CD14-positive monocyte (primary cell): ENCODE data around the gene SLFN12. TPM values are rescaled to one million over a fixed set of nuclear protein-coding genes. Genes with fewer than 3 reads are reported as not detected.

Experiments
- DNase-seq, 3 donors: peaks; one replicate each; pipeline ENCODE4 v3.0.0-alpha.2; 2011 to 2022
- H2AFZ ChIP-seq: 2 replicates; pipeline ENCODE4 v1.6.0; 2012; ENCODE audit warnings: mild to moderate bottlenecking, low read depth, low read length, inconsistent platforms; ENCODE audit not compliant: insufficient read depth, poor library complexity, severe bottlenecking
- H3K27ac ChIP-seq, 2 donors: 1 replicate in 1 of 2; 2 replicates in 1 of 2; pipeline ENCODE4 v1.5.1; 2012 to 2013; ENCODE audit warnings: low read length in 2 of 2, control low read depth in 1 of 2, inconsistent platforms in 1 of 2, low read depth in 1 of 2, mild to moderate bottlenecking in 1 of 2
- H3K27me3 ChIP-seq, 2 donors: one replicate each; pipeline versions ENCODE4 v1.6.0 to v1.6.1; 2011 to 2013; ENCODE audit warnings: low read length in 2 of 2; ENCODE audit not compliant: control insufficient read depth in 2 of 2, insufficient read depth in 2 of 2
- H3K36me3 ChIP-seq, 2 donors: replicated peaks in 1 of 2; 1 replicate in 1 of 2; 2 replicates in 1 of 2; pipeline versions ENCODE4 v1.5.1 to v1.6.1; 2012 to 2013; ENCODE audit warnings: low read length in 2 of 2, control low read depth in 1 of 2, inconsistent platforms in 1 of 2, mild to moderate bottlenecking in 1 of 2; ENCODE audit not compliant: insufficient read depth in 2 of 2, control insufficient read depth in 1 of 2
- H3K4me1 ChIP-seq, 2 donors: 1 replicate in 1 of 2; 2 replicates in 1 of 2; pipeline versions ENCODE4 v1.5.1 to v1.6.1; 2012 to 2013; ENCODE audit warnings: low read length in 2 of 2, control low read depth in 1 of 2, inconsistent platforms in 1 of 2, mild to moderate bottlenecking in 1 of 2, moderate library complexity in 1 of 2; ENCODE audit not compliant: insufficient read depth in 2 of 2, control insufficient read depth in 1 of 2
- H3K4me2 ChIP-seq: replicated peaks from 2 replicates; pipeline ENCODE3; 2012; ENCODE audit warnings: low read length, moderate library complexity, mild to moderate bottlenecking; ENCODE audit not compliant: poor library complexity, severe bottlenecking; ENCODE audit errors: extremely low read depth
- H3K4me3 ChIP-seq, 3 experiments: fragments of 200-600 bp in 1 of 3; sonication (generic) in 1 of 3; replicated peaks in 1 of 3; 1 replicate in 2 of 3; 2 replicates in 1 of 3; pipeline ENCODE4 v1.5.1; 2011 to 2013; ENCODE audit warnings: low read length in 3 of 3, mild to moderate bottlenecking in 3 of 3, control low read depth in 2 of 3, low read depth in 2 of 3, inconsistent platforms in 1 of 3, moderate library complexity in 1 of 3
- H3K79me2 ChIP-seq: 2 replicates; pipeline ENCODE4 v1.6.0; 2012; ENCODE audit warnings: mild to moderate bottlenecking, control low read depth, inconsistent platforms, low read length, moderate library complexity; ENCODE audit not compliant: insufficient read depth
- H3K9ac ChIP-seq: 2 replicates; pipeline ENCODE4 v1.6.0; 2017; ENCODE audit warnings: low read length, mild to moderate bottlenecking; ENCODE audit not compliant: insufficient read depth, poor library complexity, severe bottlenecking
- H3K9me3 ChIP-seq, 2 donors: replicated peaks in 1 of 2; 1 replicate in 1 of 2; 2 replicates in 1 of 2; pipeline versions ENCODE4 v1.5.1 to v1.6.1; 2012 to 2013; ENCODE audit warnings: low read length in 2 of 2, control low read depth in 1 of 2; ENCODE audit not compliant: control insufficient read depth in 1 of 2, insufficient read depth in 1 of 2
- H4K20me1 ChIP-seq: 2 replicates; pipeline ENCODE4 v1.6.0; 2012; ENCODE audit warnings: mild to moderate bottlenecking, low read length, control low read depth, moderate library complexity; ENCODE audit not compliant: insufficient read depth
- H3K27ac Mint-ChIP-seq, 7 donors: one replicate each; pipeline ENCODE4 v1.8.0; 2020; ENCODE audit warnings: mild to moderate bottlenecking in 7 of 7, mixed read lengths in 7 of 7, moderate library complexity in 6 of 7, inconsistent platforms in 2 of 7
- H3K27me3 Mint-ChIP-seq, 3 donors: one replicate each; pipeline ENCODE4 v1.8.0; 2021 to 2022; ENCODE audit warnings: low read depth in 3 of 3, mild to moderate bottlenecking in 3 of 3, mixed read lengths in 3 of 3, moderate library complexity in 3 of 3, inconsistent platforms in 1 of 3
- H3K36me3 Mint-ChIP-seq, 2 donors: one replicate each; pipeline ENCODE4 v1.8.0; 2020; ENCODE audit warnings: mixed read lengths in 2 of 2, inconsistent platforms in 1 of 2, mild to moderate bottlenecking in 1 of 2
- H3K4me1 Mint-ChIP-seq: one replicate; pipeline ENCODE4 v1.8.0; 2020; ENCODE audit warnings: mild to moderate bottlenecking, mixed read lengths
- H3K4me3 Mint-ChIP-seq, 2 donors: one replicate each; pipeline ENCODE4 v1.8.0; 2020; ENCODE audit warnings: mild to moderate bottlenecking in 2 of 2, mixed read lengths in 2 of 2, moderate library complexity in 1 of 2
- H3K9me3 Mint-ChIP-seq, 7 donors: one replicate each; pipeline ENCODE4 v1.8.0; 2020 to 2022; ENCODE audit warnings: mixed read lengths in 7 of 7, mild to moderate bottlenecking in 6 of 7, moderate library complexity in 6 of 7, inconsistent platforms in 2 of 7
- WGBS: methylation state at CpG from one replicate; pipeline ENCODE4 v1.1.5; 2013; ENCODE audit warnings: missing lambda C conversion rate; ENCODE audit not compliant: insufficient coverage; 5-methylcytosine and 5-hydroxymethylcytosine counted together
- intact Hi-C, 2 donors: fragments of 100-400 bp; cut with micrococcal nuclease; formaldehyde crosslinking; loops; one replicate each; pipeline versions ENCODE4 v1.15.0 to v1.15.1; 2023
- polyA plus RNA-seq, 3 donors: library from polyadenylated mRNA; depleted of rRNA in 1 of 3; unstranded in 2 of 3; stranded (reverse) in 1 of 3; fragments of 300-500 nt in 2 of 3; fragments of >200 nt in 1 of 3; fragmentation: Illumina TruSeq in 2 of 3; gene quantifications; 1 replicate in 2 of 3; 2 replicates in 1 of 3; pipeline ENCODE4 v1.2.3, GENCODE V29; 2012 to 2021
- TF ChIP-seq, protein P1 (sequence below): fragments of 200-600 bp; IDR thresholded peaks from one replicate; pipeline ENCODE4 v1.8.0; 2022; ENCODE audit warnings: antibody characterized with exemption, mild to moderate bottlenecking

The SLFN12 gene
- polyA plus RNA-seq, 3 donors = 8.4 to 19.6 (median 14.5) TPM

DNA sequence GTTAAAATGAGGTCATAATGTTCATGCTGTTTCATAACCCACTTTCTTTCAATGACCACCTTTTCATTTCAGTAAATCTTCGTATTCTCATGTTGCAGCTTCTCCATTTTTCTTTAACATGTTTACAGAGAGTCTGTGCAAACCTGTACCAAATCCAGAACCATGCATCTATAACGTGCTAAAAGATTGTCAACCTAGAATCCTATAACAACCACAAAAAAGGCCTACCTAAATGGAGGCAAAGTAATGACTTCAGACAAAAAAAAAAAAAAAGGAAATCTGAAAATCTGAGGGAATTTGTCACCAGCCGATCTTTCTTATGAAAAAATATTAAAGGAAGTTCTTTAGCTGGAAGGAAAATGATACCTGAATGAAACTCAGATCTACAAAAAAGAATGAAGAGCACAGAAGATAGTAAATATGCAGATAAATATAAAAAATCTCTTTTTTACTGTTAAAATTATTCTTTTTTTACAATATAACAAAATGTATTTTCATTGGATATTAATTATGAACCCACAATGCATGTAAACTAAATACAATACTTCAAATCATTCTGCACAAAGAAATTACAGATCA lies 57.4 kb downstream of the SLFN12 start:
- Mint-ChIP-seq H3K4me3 (peak overlapping the region; percentile 98), H3K9me3 (peaks cover 0 to 5% (median 2%) of the 10 kb centered on the region in 7 donors), H3K36me3 (peaks cover 1 to 5% of the 10 kb centered on the region in 2 donors), H3K4me1 (peaks cover 61% of the 10 kb centered on the region), H3K27me3 (peaks cover 0 to 2% (median 0%) of the 10 kb centered on the region in 3 donors), H3K27ac (peak overlapping the region; percentile 98 to 100 (median 99))
- peaks cover 4% of the 10 kb centered on the region for H4K20me1 ChIP-seq
- peak overlapping the region; percentile 100 for H3K4me2 ChIP-seq
- peak overlapping the region; percentile 95 to 99 for H3K27ac ChIP-seq
- TF ChIP-seq, protein P1, sequence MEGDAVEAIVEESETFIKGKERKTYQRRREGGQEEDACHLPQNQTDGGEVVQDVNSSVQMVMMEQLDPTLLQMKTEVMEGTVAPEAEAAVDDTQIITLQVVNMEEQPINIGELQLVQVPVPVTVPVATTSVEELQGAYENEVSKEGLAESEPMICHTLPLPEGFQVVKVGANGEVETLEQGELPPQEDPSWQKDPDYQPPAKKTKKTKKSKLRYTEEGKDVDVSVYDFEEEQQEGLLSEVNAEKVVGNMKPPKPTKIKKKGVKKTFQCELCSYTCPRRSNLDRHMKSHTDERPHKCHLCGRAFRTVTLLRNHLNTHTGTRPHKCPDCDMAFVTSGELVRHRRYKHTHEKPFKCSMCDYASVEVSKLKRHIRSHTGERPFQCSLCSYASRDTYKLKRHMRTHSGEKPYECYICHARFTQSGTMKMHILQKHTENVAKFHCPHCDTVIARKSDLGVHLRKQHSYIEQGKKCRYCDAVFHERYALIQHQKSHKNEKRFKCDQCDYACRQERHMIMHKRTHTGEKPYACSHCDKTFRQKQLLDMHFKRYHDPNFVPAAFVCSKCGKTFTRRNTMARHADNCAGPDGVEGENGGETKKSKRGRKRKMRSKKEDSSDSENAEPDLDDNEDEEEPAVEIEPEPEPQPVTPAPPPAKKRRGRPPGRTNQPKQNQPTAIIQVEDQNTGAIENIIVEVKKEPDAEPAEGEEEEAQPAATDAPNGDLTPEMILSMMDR = no peak
- peak overlapping the region; percentile 92 for H2AFZ ChIP-seq
- no peaks in the 10 kb centered on the region for H3K36me3 ChIP-seq
- DNase-seq = no peak
- H3K4me1 ChIP-seq = peaks cover 54 to 82% of the 10 kb centered on the region in 2 donors
- intact Hi-C loops = loop anchor here (5.0 to 10.0 kb wide), 3 partner anchors 60 to 160 kb away; partner anchors contain the start of genes SLFN12 (in 1 of the 2), SLFN12L (in 1 of the 2) and SLFN13 (in 1 of the 2)
- 0% methylated on average over 1 of the region's 3 CpGs for WGBS
- peaks cover 41% of the 10 kb centered on the region for H3K79me2 ChIP-seq
- H3K4me3 ChIP-seq = peak overlapping the region; percentile 77 to 94 (median 92)
- peak overlapping the region; percentile 90 for H3K9ac ChIP-seq
- H3K27me3 ChIP-seq = no peaks in the 10 kb centered on the region
- H3K9me3 ChIP-seq = no peaks in the 10 kb centered on the region

- H4K20me1 ChIP-seq = peaks cover 4% of the 10 kb centered on the region
- peak overlapping the region; percentile 92 for H2AFZ ChIP-seq
- peak overlapping the region; percentile 98 for H3K4me3 Mint-ChIP-seq
- H3K36me3 Mint-ChIP-seq = peaks cover 8 to 10% of the 10 kb centered on the region in 2 donors
- peak overlapping the region; percentile 98 to 100 (median 99) for H3K27ac Mint-ChIP-seq
- H3K9ac ChIP-seq = peak overlapping the region; percentile 90
- peaks cover 0 to 6% (median 2%) of the 10 kb centered on the region in 7 donors for H3K9me3 Mint-ChIP-seq
- peak overlapping the region; percentile 100 for H3K4me2 ChIP-seq
- intact Hi-C loops = loop anchor here (2.0 to 10.0 kb wide), 3 partner anchors 27 to 161 kb away; partner anchors contain the start of genes SLFN12 (in 1 of the 2) and SLFN12L (in 1 of the 2)
- H3K79me2 ChIP-seq = peaks cover 48% of the 10 kb centered on the region
- peaks cover 0 to 4% of the 10 kb centered on the region in 2 donors for H3K36me3 ChIP-seq
- peaks cover 0 to 2% (median 0%) of the 10 kb centered on the region in 3 donors for H3K27me3 Mint-ChIP-seq
- H3K9me3 ChIP-seq = no peaks in the 10 kb centered on the region
- under 1% methylated on average over 37 of the region's 47 CpGs for WGBS
- peaks cover 64% of the 10 kb centered on the region for H3K4me1 Mint-ChIP-seq
- H3K27ac ChIP-seq = peak overlapping the region; percentile 95 to 99
- peaks cover 57 to 89% of the 10 kb centered on the region in 2 donors for H3K4me1 ChIP-seq
- no peaks in the 10 kb centered on the region for H3K27me3 ChIP-seq
- TF ChIP-seq, protein P1 = no peak
- H3K4me3 ChIP-seq = peak overlapping the region; percentile 77 to 94 (median 92)
- DNase-seq = peak; percentile 49 to 69 (median 61)
Observed at GRCh38 chr17:35373984-35374765, 58.1 kb downstream of the SLFN12 start.
